Activated T-cell treated with anti-CD3 and anti-CD28 coated beads, Interleukin-2, amount 50 U/mL, for 72 hours (primary cell): ENCODE data around the gene HOXC11. TPM values are rescaled to one million over a fixed set of nuclear protein-coding genes. Genes with fewer than 3 reads are reported as not detected.

Source experiments
- ATAC-seq, 2 donors: fragments of 150-1000 bp; cut with Tn5 transposase; replicated peaks in 1 of 2; 2 replicates each; pipeline ENCODE4 v1.10.0; 2021; ENCODE audit warnings: moderate library complexity in 2 of 2, mild to moderate bottlenecking in 1 of 2
- DNase-seq, 2 donors: peaks; one replicate each; pipeline ENCODE4 v3.0.0; 2021 to 2022; ENCODE audit warnings: mixed read lengths in 1 of 2
- H3K27ac Mint-ChIP-seq: one replicate; pipeline ENCODE4 v1.8.0; 2022; ENCODE audit warnings: mild to moderate bottlenecking, moderate library complexity, mixed read lengths
- H3K27me3 Mint-ChIP-seq: one replicate; pipeline ENCODE4 v1.8.0; 2022; ENCODE audit warnings: low read depth, mixed read lengths
- H3K36me3 Mint-ChIP-seq, 2 donors: one replicate each; pipeline ENCODE4 v1.8.0; 2022; ENCODE audit warnings: mixed read lengths in 2 of 2, mild to moderate bottlenecking in 1 of 2; ENCODE audit not compliant: insufficient read depth in 2 of 2
- H3K4me1 Mint-ChIP-seq: one replicate; pipeline ENCODE4 v1.8.0; 2022; ENCODE audit warnings: low read depth, mixed read lengths
- H3K4me3 Mint-ChIP-seq, 2 donors: one replicate each; pipeline ENCODE4 v1.8.0; 2022; ENCODE audit warnings: mild to moderate bottlenecking in 2 of 2, mixed read lengths in 2 of 2, moderate library complexity in 2 of 2
- H3K9me3 Mint-ChIP-seq, 2 donors: one replicate each; pipeline ENCODE4 v1.8.0; 2022; ENCODE audit warnings: mixed read lengths in 2 of 2
- total RNA-seq, 2 donors: library from RNA; stranded (reverse); gene quantifications; one replicate each; pipeline ENCODE4 v1.2.3, GENCODE V29; 2022

HOXC11 gene
- total RNA-seq, 2 donors from 2014 or later, result not detected

- peaks cover 0 to 3% of the 10 kb centered on the region in 2 donors for H3K36me3 Mint-ChIP-seq
- peaks cover 97% of the 10 kb centered on the region for H3K27me3 Mint-ChIP-seq
- ATAC-seq, result peak in 1 of 2 donors; percentile 12
- no peak overlapping the region for H3K4me3 Mint-ChIP-seq
- no peak overlapping the region for H3K27ac Mint-ChIP-seq
- H3K4me1 Mint-ChIP-seq, result peaks cover 74% of the 10 kb centered on the region
- H3K9me3 Mint-ChIP-seq, result no peaks in the 10 kb centered on the region
- no peak for DNase-seq
Measured at GRCh38 chr12:53992377-53992889, 19.5 kb downstream of the HOXC11 start.

GRCh38 chr12:53993162-53994008 is 20.5 kb downstream of the HOXC11 start:
- H3K27ac Mint-ChIP-seq, result peak overlapping the region; percentile 41
- ATAC-seq, result no peak
- H3K36me3 Mint-ChIP-seq, result peaks cover 0 to 3% of the 10 kb centered on the region in 2 donors
- peaks cover 80% of the 10 kb centered on the region for H3K4me1 Mint-ChIP-seq
- no peaks in the 10 kb centered on the region for H3K9me3 Mint-ChIP-seq
- peaks cover 97% of the 10 kb centered on the region for H3K27me3 Mint-ChIP-seq
- peak overlapping the region; percentile 65 to 92 for H3K4me3 Mint-ChIP-seq
- DNase-seq, result no peak

- H3K27me3 Mint-ChIP-seq, result peaks cover 97% of the 10 kb centered on the region
- H3K27ac Mint-ChIP-seq, result peak overlapping the region; percentile 41
- peaks cover 0 to 3% of the 10 kb centered on the region in 2 donors for H3K36me3 Mint-ChIP-seq
- ATAC-seq, result no peak
- peaks cover 74% of the 10 kb centered on the region for H3K4me1 Mint-ChIP-seq
- no peaks in the 10 kb centered on the region for H3K9me3 Mint-ChIP-seq
- peak overlapping the region; percentile 65 to 92 for H3K4me3 Mint-ChIP-seq
- no peak for DNase-seq
Measured at GRCh38 chr12:53994009-53994263, 21.0 kb downstream of the HOXC11 start.

GRCh38 chr12:53994264-53995001 is 21.5 kb downstream of the HOXC11 start:
- peaks cover 0 to 3% of the 10 kb centered on the region in 2 donors for H3K36me3 Mint-ChIP-seq
- peak overlapping the region; percentile 41 for H3K27ac Mint-ChIP-seq
- peaks cover 97% of the 10 kb centered on the region for H3K27me3 Mint-ChIP-seq
- DNase-seq (no peak), ATAC-seq (no peak)
- no peaks in the 10 kb centered on the region for H3K9me3 Mint-ChIP-seq
- H3K4me1 Mint-ChIP-seq, result peaks cover 69% of the 10 kb centered on the region
- H3K4me3 Mint-ChIP-seq, result peak overlapping the region; percentile 92 to 94

GRCh38 chr12:53995002-53995377 is 22.1 kb downstream of the HOXC11 start:
- ATAC-seq, result no peak
- H3K27ac Mint-ChIP-seq, result peak overlapping the region; percentile 15
- DNase-seq, result peak in 1 of 2 donors; percentile 39
- peaks cover 0 to 3% of the 10 kb centered on the region in 2 donors for H3K36me3 Mint-ChIP-seq
- peaks cover 64% of the 10 kb centered on the region for H3K4me1 Mint-ChIP-seq
- H3K27me3 Mint-ChIP-seq, result peaks cover 95% of the 10 kb centered on the region
- H3K9me3 Mint-ChIP-seq, result no peaks in the 10 kb centered on the region
- peak overlapping the region; percentile 92 to 94 for H3K4me3 Mint-ChIP-seq

GRCh38 chr12:53995378-53996239 is 22.7 kb downstream of the HOXC11 start:
- DNase-seq (peak; percentile 35 to 37), ATAC-seq (peak; percentile 36 to 38)
- Mint-ChIP-seq H3K27ac (peak overlapping the region; percentile 63), H3K4me1 (peaks cover 58% of the 10 kb centered on the region), H3K36me3 (peaks cover 0 to 3% of the 10 kb centered on the region in 2 donors), H3K4me3 (peak overlapping the region; percentile 92 to 94), H3K9me3 (no peaks in the 10 kb centered on the region), H3K27me3 (peaks cover 90% of the 10 kb centered on the region)

GRCh38 chr12:53996240-53997203 is 23.6 kb downstream of the HOXC11 start:
- no peaks in the 10 kb centered on the region for H3K9me3 Mint-ChIP-seq
- H3K27ac Mint-ChIP-seq, result no peak overlapping the region
- peaks cover 0 to 3% of the 10 kb centered on the region in 2 donors for H3K36me3 Mint-ChIP-seq
- DNase-seq (no peak), ATAC-seq (no peak)
- peaks cover 90% of the 10 kb centered on the region for H3K27me3 Mint-ChIP-seq
- peaks cover 51% of the 10 kb centered on the region for H3K4me1 Mint-ChIP-seq
- peak overlapping the region; percentile 92 to 94 for H3K4me3 Mint-ChIP-seq

- Mint-ChIP-seq H3K9me3 (no peaks in the 10 kb centered on the region), H3K27me3 (peaks cover 90% of the 10 kb centered on the region), H3K4me1 (peaks cover 50% of the 10 kb centered on the region), H3K36me3 (peaks cover 0 to 3% of the 10 kb centered on the region in 2 donors), H3K27ac (no peak overlapping the region), H3K4me3 (peak overlapping the region; percentile 15 to 21)
- no peak for ATAC-seq
- DNase-seq, result no peak
Measured at GRCh38 chr12:53997204-53998109, 24.5 kb downstream of the HOXC11 start.

- Mint-ChIP-seq H3K36me3 (peaks cover 0 to 3% of the 10 kb centered on the region in 2 donors), H3K4me1 (peaks cover 49% of the 10 kb centered on the region), H3K27me3 (peaks cover 90% of the 10 kb centered on the region), H3K4me3 (no peak overlapping the region), H3K9me3 (no peaks in the 10 kb centered on the region), H3K27ac (peak overlapping the region; percentile 52)
- ATAC-seq (no peak), DNase-seq (no peak)
Measured at GRCh38 chr12:53998110-53998899, 25.4 kb downstream of the HOXC11 start.

GRCh38 chr12:53998900-53999236 is 25.9 kb downstream of the HOXC11 start:
- Mint-ChIP-seq H3K36me3 (peaks cover 0 to 3% of the 10 kb centered on the region in 2 donors), H3K27ac (peak overlapping the region; percentile 52), H3K9me3 (no peaks in the 10 kb centered on the region), H3K4me1 (peaks cover 44% of the 10 kb centered on the region), H3K4me3 (no peak overlapping the region), H3K27me3 (peaks cover 90% of the 10 kb centered on the region)
- DNase-seq (no peak), ATAC-seq (no peak)
